SK-N-SH treated with all-trans-retinoic acid at 6 μM for 48 hours (cell line): Measurements from ENCODE around the gene TRDMT1.

Source experiments
- ATAC-seq: fragments of 200-7000 bp; cut with Tn5 transposase; 3 replicates; pipeline ENCODE4 v1.9.1; 2020; ENCODE audit warnings: mild to moderate bottlenecking, moderate library complexity
- ARNTL ChIP-seq: fragments of 450-650 bp; formaldehyde crosslinking; IDR thresholded peaks from 2 replicates; pipeline ENCODE4 v1.5.0; 2020; ENCODE audit warnings: low read depth, mild to moderate bottlenecking, moderate library complexity, borderline replicate concordance
- BACH2 ChIP-seq: fragments of 250-450 bp; sonication (Bioruptor Pico); IDR thresholded peaks from 2 replicates; pipeline ENCODE4 v1.9.0; 2021; ENCODE audit warnings: mild to moderate bottlenecking, borderline replicate concordance
- CSDC2 ChIP-seq: fragments of 250-450 bp; sonication (Bioruptor Pico); IDR thresholded peaks from 2 replicates; pipeline ENCODE4 v1.5.0; 2020; ENCODE audit warnings: mild to moderate bottlenecking, moderate library complexity
- CSRNP3 ChIP-seq: fragments of 250-450 bp; sonication (Bioruptor Pico); IDR thresholded peaks from 2 replicates; pipeline ENCODE4 v1.5.1; 2021; ENCODE audit warnings: mild to moderate bottlenecking, moderate library complexity
- ESRRG ChIP-seq: fragments of 250-450 bp; sonication (Bioruptor Pico); IDR thresholded peaks from 2 replicates; pipeline ENCODE4 v1.6.1; 2021; ENCODE audit warnings: mild to moderate bottlenecking
- GLIS3 ChIP-seq: fragments of 250-450 bp; sonication (Bioruptor Pico); IDR thresholded peaks from 2 replicates; pipeline ENCODE4 v1.5.0; 2020; ENCODE audit warnings: mild to moderate bottlenecking, moderate library complexity
- OSR1 ChIP-seq: fragments of 250-450 bp; sonication (Bioruptor Pico); IDR thresholded peaks from 2 replicates; pipeline ENCODE4 v1.8.0; 2022; ENCODE audit warnings: moderate library complexity, mild to moderate bottlenecking, inconsistent platforms
- POU6F1 ChIP-seq: fragments of 250-450 bp; sonication (Bioruptor Pico); IDR thresholded peaks from 2 replicates; pipeline ENCODE4 v1.8.0; 2021; ENCODE audit warnings: low read depth, mild to moderate bottlenecking, moderate library complexity, borderline replicate concordance
- PPARA ChIP-seq: fragments of 250-450 bp; sonication (Bioruptor Pico); IDR thresholded peaks from 2 replicates; pipeline ENCODE4 v1.5.0; 2020; ENCODE audit warnings: mild to moderate bottlenecking, borderline replicate concordance
- RARB ChIP-seq: fragments of 250-450 bp; sonication (Bioruptor Pico); IDR thresholded peaks from 2 replicates; pipeline ENCODE4 v1.8.0; 2021; ENCODE audit warnings: mild to moderate bottlenecking, moderate library complexity
- SNAI2 ChIP-seq: fragments of 250-450 bp; sonication (Bioruptor Pico); IDR thresholded peaks from 2 replicates; pipeline ENCODE4 v1.5.0; 2020; ENCODE audit warnings: mild to moderate bottlenecking, moderate library complexity
- TOX ChIP-seq: fragments of 250-450 bp; sonication (Bioruptor Pico); IDR thresholded peaks from 2 replicates; pipeline ENCODE4 v1.8.0; 2021; ENCODE audit warnings: mild to moderate bottlenecking, moderate library complexity, borderline replicate concordance
- ZC3H10 ChIP-seq: fragments of 250-450 bp; sonication (Bioruptor Pico); IDR thresholded peaks from 2 replicates; pipeline ENCODE4 v1.5.1; 2021; ENCODE audit warnings: mild to moderate bottlenecking, moderate library complexity
- ZFP3 ChIP-seq: fragments of 250-450 bp; sonication (Bioruptor Pico); IDR thresholded peaks from 2 replicates; pipeline ENCODE4 v1.5.0; 2020; ENCODE audit warnings: mild to moderate bottlenecking, moderate library complexity
- ZFP30 ChIP-seq: fragments of 450-650 bp; formaldehyde crosslinking; IDR thresholded peaks from 2 replicates; pipeline ENCODE4 v1.5.0; 2022; ENCODE audit warnings: mild to moderate bottlenecking, moderate library complexity
- ZNF565 ChIP-seq: fragments of 450-650 bp; formaldehyde crosslinking; conservative IDR thresholded peaks from 2 replicates; pipeline ENCODE4 v1.5.0; 2020; ENCODE audit warnings: low read depth, mild to moderate bottlenecking, moderate library complexity
- ZNF70 ChIP-seq: fragments of 450-650 bp; formaldehyde crosslinking; IDR thresholded peaks from 2 replicates; pipeline ENCODE4 v1.5.0; 2020; ENCODE audit warnings: mild to moderate bottlenecking, moderate library complexity
- ZNF8 ChIP-seq: fragments of 450-650 bp; formaldehyde crosslinking; IDR thresholded peaks from 2 replicates; pipeline ENCODE4 v1.5.0; 2020; ENCODE audit warnings: mild to moderate bottlenecking, moderate library complexity
- TF ChIP-seq, protein P1 (sequence below): fragments of 250-450 bp; sonication (Bioruptor Pico); IDR thresholded peaks from 2 replicates; pipeline ENCODE4 v1.5.1; 2020; ENCODE audit warnings: low read depth, mild to moderate bottlenecking, moderate library complexity
- TF ChIP-seq, protein P2 (sequence below): fragments of 250-450 bp; sonication (Bioruptor Pico); IDR thresholded peaks from 2 replicates; pipeline ENCODE4 v1.8.0; 2020; ENCODE audit warnings: mild to moderate bottlenecking, moderate library complexity, borderline replicate concordance

The TRDMT1 gene

GRCh38 chr10:17227367-17228090 is 26.1 kb upstream of the TRDMT1 start (continued):
- TF ChIP-seq POU6F1 (CRISPR knock-in tag), result no peak
- TF ChIP-seq PPARA (CRISPR knock-in tag), result no peak

DNA sequence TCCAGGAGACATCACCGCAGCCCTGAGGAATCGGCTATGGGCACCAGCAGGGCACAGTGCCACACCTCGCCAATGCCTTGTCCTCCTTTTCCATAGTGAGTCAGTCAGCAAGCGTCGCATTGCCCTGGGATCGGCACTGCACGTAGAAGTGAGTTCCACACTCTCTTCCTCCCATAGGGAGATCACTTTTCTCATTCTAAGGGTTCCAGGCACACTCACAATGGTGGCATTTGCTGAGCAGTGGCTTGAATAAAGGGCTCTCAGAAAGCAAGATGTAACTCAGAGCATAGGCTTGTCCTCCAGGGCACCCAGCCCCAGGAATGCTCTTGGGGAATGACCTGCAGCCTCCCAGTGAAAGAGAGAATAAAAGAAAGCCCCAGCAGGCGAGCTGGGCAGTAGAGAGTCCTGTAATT is 25.4 kb upstream of the TRDMT1 start:
- no peak for ATAC-seq
- TF ChIP-seq, protein P1, sequence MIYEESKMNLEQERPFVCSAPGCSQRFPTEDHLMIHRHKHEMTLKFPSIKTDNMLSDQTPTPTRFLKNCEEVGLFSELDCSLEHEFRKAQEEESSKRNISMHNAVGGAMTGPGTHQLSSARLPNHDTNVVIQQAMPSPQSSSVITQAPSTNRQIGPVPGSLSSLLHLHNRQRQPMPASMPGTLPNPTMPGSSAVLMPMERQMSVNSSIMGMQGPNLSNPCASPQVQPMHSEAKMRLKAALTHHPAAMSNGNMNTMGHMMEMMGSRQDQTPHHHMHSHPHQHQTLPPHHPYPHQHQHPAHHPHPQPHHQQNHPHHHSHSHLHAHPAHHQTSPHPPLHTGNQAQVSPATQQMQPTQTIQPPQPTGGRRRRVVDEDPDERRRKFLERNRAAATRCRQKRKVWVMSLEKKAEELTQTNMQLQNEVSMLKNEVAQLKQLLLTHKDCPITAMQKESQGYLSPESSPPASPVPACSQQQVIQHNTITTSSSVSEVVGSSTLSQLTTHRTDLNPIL (CRISPR knock-in tag), result no peak
- no peak for TF ChIP-seq CSRNP3 (CRISPR knock-in tag)
- TF ChIP-seq RARB (CRISPR knock-in tag), result no peak
- no peak for TF ChIP-seq SNAI2 (CRISPR knock-in tag)
- TF ChIP-seq CSDC2 (CRISPR knock-in tag), result no peak
- no peak for TF ChIP-seq ARNTL (CRISPR knock-in tag)
- no peak for TF ChIP-seq BACH2 (CRISPR knock-in tag)
- TF ChIP-seq GLIS3, result no peak
- TF ChIP-seq ZFP3 (CRISPR knock-in tag), result no peak
- TF ChIP-seq OSR1 (CRISPR knock-in tag), result no peak
- TF ChIP-seq TOX (CRISPR knock-in tag), result no peak
- TF ChIP-seq ESRRG, result no peak
- TF ChIP-seq ZFP30 (CRISPR knock-in tag), result no peak
- no peak for TF ChIP-seq PPARA (CRISPR knock-in tag)

GRCh38 chr10:17225808-17226207 is 24.3 kb upstream of the TRDMT1 start:
- ATAC-seq, result no peak

GRCh38 chr10:17222329-17222728 is 20.9 kb upstream of the TRDMT1 start:
- no peak for ATAC-seq
- TF ChIP-seq CSDC2 (CRISPR knock-in tag), result no peak
- no peak for TF ChIP-seq ZC3H10 (CRISPR knock-in tag)
- no peak for TF ChIP-seq PPARA (CRISPR knock-in tag)
- TF ChIP-seq, protein P2, sequence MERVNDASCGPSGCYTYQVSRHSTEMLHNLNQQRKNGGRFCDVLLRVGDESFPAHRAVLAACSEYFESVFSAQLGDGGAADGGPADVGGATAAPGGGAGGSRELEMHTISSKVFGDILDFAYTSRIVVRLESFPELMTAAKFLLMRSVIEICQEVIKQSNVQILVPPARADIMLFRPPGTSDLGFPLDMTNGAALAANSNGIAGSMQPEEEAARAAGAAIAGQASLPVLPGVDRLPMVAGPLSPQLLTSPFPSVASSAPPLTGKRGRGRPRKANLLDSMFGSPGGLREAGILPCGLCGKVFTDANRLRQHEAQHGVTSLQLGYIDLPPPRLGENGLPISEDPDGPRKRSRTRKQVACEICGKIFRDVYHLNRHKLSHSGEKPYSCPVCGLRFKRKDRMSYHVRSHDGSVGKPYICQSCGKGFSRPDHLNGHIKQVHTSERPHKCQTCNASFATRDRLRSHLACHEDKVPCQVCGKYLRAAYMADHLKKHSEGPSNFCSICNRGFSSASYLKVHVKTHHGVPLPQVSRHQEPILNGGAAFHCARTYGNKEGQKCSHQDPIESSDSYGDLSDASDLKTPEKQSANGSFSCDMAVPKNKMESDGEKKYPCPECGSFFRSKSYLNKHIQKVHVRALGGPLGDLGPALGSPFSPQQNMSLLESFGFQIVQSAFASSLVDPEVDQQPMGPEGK (CRISPR knock-in tag), result no peak
- no peak for TF ChIP-seq ZNF70 (CRISPR knock-in tag)
- no peak for TF ChIP-seq POU6F1 (CRISPR knock-in tag)
- TF ChIP-seq ZNF565 (CRISPR knock-in tag), result no peak

More at GRCh38 chr10:17225808-17226207, 24.3 kb upstream of the TRDMT1 start:
- TF ChIP-seq PPARA (CRISPR knock-in tag) (no peak), GLIS3 (no peak), ZNF8 (CRISPR knock-in tag) (no peak), ZNF565 (CRISPR knock-in tag) (no peak)
